NCI-H1105 treated with DMSO at 0.1 percent for 48 hours (cell line): Measurements from ENCODE around the gene AURKAIP1.
"Not testable (repeated sequence)": the region's sequence is repeated elsewhere in the genome, so short reads cannot be mapped to it uniquely, and the experiment has no call there.

Experiments
- DNase-seq: peaks from one replicate; lab custom pipeline; 2025; lab: John Stamatoyannopoulos, UW

AURKAIP1 gene

DNA sequence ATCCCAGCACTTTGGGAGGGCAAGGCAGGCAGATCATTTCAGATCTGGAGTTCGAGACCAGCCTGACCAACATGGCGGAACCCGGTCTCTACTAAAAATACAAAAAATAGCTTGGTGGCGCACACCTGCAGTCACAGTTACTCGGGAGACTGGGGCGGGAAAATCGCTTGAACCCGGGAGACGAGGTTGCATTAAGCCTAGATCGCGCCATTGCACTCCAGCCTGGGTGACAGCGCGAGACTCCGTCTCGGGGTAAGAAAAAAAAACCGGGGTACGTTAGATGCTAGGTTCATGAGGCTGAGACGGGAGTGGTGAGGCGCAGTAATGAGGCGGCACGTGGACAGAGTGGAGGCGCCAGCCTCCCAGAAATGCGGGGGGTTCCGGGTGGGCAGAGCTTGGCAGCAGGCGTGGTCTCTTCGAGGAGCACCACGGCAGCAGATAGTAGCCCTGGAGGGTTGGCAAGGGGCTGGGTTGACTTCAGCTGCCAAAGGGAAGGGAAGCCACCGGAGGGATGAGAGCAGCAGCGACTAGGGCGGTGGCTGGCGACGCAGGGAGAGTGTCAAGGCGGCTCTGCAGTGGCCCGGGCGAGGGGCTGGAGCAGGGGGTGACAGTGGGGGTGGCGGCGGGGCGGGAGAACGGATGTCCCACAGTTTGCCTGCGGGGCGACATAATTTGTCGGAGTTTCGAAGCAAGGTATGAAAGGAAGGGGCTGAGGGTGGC, 31.3 kb upstream of the AURKAIP1 start:
- DNase-seq, result no peak

DNA sequence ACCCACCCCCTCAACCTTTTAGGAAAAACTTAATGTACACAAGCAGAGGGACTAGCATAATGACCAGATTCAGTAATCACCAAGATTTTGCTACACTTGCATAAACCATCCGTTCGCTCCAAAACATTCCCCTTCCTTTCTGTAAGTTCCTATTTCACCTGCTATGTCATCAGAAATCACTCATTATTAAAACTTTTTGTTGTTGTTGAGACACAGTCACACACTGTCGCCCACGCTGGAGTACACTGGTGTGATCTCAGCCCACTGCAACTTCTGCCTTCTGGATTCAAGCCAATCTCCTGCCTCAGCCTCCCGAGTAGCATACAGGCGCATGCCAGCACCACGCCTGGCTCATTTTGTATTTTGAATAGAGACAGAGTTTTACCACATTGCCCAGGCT, 28.6 kb upstream of the AURKAIP1 start:
- DNase-seq, result no peak

DNA sequence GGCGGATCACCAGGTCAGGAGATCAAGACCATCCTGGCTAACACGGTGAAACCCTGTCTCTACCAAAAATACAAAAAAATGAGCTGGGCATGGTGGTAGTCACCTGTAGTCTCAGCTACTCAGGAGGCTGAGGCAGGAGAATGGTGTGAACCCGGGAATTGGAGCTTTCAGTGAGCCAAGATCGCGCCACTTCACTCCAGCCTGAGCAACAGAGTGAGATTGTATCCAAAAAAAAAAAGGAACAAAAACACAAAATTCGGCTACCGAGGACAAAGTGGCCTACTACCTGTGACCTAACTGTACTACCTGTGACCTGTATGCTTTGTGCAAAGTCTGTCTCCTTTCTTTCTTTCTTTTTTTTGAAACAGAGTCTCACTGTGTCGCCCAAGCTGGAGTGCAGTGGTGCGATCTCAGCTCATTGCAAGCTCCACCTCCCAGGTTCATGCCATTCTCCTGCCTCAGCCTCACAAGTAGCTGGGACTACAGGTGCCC, 27.9 kb upstream of the AURKAIP1 start:
- not testable (repeated sequence) for DNase-seq

GRCh38 chr1:1402072-1402900, 27.3 kb upstream of the AURKAIP1 start:
- DNase-seq, result peak; percentile 4

GRCh38 chr1:1401457-1402010, 26.5 kb upstream of the AURKAIP1 start:
- no peak for DNase-seq

- DNase-seq, result no peak
Observed at GRCh38 chr1:1400576-1401456, 25.8 kb upstream of the AURKAIP1 start.

DNA sequence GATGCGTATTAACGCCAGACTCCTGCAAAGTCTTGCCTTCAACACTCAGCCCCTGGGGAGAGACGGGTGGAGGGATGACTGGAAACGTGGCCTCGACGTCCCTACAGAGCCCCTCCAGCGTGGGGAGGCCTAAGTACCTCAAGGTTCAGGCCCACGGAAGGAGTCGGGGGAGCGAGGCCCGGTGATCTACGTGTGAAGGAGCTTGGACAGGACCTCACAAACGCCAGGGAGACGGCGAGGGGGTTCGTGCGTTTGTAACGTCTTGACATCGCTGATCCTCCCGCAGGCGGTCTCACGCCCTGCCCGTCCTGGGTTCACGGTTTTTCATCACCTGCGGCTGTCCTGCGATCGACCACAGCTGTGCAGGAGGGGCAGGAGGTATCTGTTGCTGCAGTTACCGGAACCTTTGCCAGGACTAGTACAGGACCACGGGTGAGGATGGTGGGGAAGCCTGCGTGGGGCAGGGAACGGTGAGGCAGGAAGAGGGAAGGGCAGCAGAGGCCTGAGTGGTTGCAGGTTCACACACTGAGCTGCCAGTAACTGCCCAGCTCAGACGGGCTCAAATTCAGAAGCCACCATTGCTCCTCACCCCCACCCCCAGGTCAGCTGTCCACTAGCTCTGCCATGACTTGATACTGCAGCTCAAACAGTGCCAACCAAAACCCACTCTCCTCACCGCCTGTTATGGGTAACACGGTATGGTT, 25.0 kb upstream of the AURKAIP1 start:
- no peak for DNase-seq

DNA sequence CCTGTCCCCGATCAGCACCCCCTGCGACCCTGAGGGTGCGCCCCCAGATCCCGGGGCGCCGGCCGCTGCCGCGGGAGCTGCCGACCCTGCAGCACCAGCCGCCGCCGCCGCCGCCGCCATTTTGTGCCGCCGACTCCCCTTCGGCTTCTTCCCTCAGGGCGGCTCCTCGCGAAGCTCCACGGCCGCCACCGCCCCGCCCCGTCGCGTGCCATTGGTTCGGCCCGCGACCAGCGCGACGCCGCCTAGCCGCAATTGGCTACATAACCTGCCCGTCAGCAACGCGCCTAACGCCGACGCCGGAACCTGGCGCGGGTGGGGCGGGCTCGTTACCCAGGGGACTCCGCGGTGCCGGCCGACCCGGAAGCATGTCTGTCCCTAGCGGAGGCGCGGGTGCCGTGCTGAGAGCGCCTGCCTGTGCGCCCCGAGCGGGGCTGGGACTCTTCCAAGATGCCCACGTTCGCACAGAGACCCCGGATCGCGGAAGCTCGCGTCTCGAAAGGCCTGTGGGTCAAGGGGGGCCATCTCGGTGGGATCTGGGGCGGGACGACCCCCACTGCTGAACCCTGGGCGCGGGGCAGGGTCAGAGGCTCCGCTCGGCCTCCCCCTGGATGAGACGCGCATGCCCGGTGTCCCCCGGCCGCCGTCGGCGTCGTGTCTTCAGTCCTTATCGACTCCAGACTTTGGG, 24.3 kb upstream of the AURKAIP1 start, which contains the start of gene CCNL2:
CCNL2 (minus strand) TSS at position 149 of the 685 bp plus-strand sequence; CDS start at position 120, 29 bp downstream.
- DNase-seq, result peak; percentile 95

GRCh38 chr1:1398677-1399186, 23.7 kb upstream of the AURKAIP1 start:
- DNase-seq, result no peak

DNA sequence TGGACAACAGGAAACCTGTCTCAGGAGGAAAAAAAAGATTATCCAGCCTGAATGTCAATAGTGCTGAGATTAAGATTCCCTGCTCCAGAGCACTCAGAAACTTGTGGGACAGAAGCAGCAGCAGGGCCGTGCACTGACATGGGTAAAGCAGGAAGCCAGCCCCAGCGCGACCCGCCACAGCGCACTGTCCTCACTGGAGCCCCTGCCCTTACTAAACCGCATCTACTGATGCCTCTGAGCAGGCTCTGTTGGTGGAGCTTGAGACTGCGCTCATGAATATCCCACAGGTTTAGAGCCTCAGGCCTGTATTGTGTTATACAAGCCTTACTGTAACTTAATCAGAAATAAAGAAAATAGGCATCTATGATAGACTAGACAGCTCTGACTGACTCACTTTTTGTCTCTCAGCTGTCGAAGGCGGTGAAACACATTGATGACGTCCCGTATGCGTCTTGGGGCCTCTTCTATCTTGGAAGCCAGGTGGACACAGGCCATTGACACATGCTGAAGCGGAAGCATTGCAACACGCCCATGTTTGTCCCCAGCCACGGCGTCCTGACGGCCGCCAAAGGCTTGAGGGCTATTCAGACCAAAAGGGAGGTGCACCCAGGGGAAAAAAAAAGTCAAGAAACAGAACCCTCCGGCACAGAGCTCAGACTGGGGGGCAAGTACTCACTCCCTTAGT, 23.0 kb upstream of the AURKAIP1 start:
- DNase-seq, result no peak

- DNase-seq, result no peak
Observed at GRCh38 chr1:1395166-1395565, 20.2 kb upstream of the AURKAIP1 start.

GRCh38 chr1:1394116-1394515, 19.1 kb upstream of the AURKAIP1 start:
- no peak for DNase-seq

GRCh38 chr1:1393428-1393827, 18.4 kb upstream of the AURKAIP1 start:
- no peak for DNase-seq

- no peak for DNase-seq
Observed at GRCh38 chr1:1393014-1393413, 18.0 kb upstream of the AURKAIP1 start.

GRCh38 chr1:1391225-1391624, 16.2 kb upstream of the AURKAIP1 start:
- DNase-seq, result no peak

- DNase-seq, result no peak
Observed at GRCh38 chr1:1390675-1391074, 15.7 kb upstream of the AURKAIP1 start.

DNA sequence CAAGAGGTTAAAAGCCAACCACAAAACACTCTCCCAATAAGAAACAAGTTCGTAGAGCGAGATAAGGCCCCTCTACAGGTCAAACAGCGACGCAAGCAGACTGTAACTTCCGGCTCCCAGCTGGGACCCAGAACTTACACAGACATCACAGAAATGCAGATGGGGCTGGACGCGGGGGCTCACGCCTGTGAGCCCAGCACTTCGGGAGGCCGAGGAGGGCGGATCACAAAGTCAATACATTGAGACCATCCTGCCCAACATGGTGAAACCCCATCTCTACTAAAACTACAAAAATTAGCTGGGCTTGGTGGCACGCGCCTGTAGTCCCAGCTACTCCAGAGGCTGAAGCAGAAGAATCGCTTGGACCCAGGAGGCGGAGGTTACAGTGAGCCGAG, 13.1 kb upstream of the AURKAIP1 start:
- DNase-seq, result no peak

DNA sequence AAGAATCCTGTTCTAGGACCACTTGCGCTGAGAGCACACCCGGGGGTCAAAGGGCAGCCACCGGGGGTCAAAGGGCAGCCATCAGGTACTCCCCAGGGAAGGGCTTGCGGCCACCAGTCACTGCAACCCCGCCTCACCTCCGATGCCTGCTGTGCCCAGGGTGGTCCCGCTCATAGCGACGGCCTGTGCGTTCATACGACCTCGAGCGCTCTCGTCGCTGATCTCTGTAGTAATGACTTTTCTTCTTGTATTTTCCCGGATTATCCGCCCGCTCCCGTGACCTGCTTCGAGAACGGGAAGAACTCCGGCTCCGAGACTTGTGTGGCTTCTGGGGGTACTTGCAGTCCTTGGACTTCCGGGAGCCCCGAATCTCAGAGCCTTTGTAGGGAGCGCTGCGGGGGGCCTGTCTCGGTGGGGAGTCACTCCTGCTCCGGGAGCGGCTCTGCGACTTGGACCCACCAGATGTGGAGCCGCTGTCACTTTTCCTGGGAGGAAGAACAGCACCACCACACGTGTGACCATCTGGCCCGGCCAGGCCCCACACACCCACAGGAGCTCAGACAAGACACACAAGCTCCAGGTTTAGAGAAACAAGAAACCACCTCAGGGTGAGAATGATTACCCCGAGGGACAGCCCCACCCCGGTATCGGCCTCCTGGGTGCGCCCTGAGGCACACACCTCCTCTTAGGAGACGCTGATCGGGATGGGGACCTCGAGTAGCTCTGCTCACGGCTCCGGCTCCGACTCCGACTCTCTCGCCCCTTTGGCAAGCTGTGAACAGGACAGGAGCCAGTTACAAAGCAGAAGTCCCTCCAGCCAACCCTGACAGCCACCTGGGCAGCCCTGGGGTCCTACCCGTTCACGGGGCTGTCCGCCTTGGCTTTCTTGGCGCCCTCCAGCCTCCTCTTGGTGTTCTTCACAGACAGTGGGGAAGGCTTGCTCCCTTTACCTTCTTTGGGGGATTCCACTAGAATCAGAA, 12.4 kb upstream of the AURKAIP1 start:
- no peak for DNase-seq

DNA sequence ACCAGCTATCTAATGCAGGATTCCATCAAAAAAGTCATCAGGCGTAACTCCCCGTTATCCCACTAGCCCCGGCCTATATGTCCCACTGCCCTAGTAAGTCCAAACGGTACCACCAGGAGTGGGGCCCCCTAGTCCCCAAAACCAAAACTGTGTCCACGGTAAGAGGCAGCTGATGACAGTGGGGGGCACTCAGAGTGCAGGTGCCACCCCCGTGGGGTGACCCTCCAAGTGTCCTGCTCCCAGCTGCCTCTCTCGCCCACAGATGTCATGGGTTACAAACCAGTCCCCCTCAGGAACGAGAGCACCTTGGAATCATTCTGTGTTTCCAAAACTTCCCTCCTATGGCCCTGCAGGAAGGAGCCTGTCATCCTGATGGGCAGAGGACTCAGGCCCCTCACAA, 10.9 kb upstream of the AURKAIP1 start:
- DNase-seq, result no peak
